Left lobe of liver (tissue), 2 donors: ENCODE results near the gene LDLR. TPM values are rescaled to one million over a fixed set of nuclear protein-coding genes. Genes with fewer than 3 reads are reported as not detected.
A peak's percentile ranks its signal among the peaks of the same experiment; 100 is the strongest.

Experiments
- ATAC-seq: fragments of 200-7000 bp; cut with Tn5 transposase; one replicate; pipeline ENCODE4 v1.9.1; 2020; ENCODE audit warnings: mild to moderate bottlenecking, moderate library complexity
- DNase-seq: peaks from one replicate; pipeline ENCODE4 v3.0.0-alpha.2; 2020; ENCODE audit warnings: low spot score
- total RNA-seq: library from RNA; stranded (reverse); gene quantifications from one replicate; pipeline ENCODE4 v1.2.1, GENCODE V29; 2021
- donor health status: DM: no; HTN: no; CAD: no; lungs with moderate emphysema.
- donor health status: DM: no; HTN: yes; CAD: no.

Gene LDLR
- 12.2 TPM for total RNA-seq

DNA sequence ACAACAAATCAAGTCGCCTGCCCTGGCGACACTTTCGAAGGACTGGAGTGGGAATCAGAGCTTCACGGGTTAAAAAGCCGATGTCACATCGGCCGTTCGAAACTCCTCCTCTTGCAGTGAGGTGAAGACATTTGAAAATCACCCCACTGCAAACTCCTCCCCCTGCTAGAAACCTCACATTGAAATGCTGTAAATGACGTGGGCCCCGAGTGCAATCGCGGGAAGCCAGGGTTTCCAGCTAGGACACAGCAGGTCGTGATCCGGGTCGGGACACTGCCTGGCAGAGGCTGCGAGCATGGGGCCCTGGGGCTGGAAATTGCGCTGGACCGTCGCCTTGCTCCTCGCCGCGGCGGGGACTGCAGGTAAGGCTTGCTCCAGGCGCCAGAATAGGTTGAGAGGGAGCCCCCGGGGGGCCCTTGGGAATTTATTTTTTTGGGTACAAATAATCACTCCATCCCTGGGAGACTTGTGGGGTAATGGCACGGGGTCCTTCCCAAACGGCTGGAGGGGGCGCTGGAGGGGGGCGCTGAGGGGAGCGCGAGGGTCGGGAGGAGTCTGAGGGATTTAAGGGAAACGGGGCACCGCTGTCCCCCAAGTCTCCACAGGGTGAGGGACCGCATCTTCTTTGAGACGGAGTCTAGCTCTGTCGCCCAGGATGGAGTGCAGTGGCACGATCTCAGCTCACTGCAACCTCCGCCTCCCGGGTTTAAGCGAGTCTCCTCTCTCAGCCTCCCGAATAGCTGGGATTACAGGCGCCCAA, at the start of gene LDLR:
TSS of gene LDLR (plus strand) at position 210 of the 760 bp plus-strand sequence. CDS start at position 296, 86 bp downstream.
- peak; percentile 57 for ATAC-seq
- peak; percentile 94 for DNase-seq

DNA sequence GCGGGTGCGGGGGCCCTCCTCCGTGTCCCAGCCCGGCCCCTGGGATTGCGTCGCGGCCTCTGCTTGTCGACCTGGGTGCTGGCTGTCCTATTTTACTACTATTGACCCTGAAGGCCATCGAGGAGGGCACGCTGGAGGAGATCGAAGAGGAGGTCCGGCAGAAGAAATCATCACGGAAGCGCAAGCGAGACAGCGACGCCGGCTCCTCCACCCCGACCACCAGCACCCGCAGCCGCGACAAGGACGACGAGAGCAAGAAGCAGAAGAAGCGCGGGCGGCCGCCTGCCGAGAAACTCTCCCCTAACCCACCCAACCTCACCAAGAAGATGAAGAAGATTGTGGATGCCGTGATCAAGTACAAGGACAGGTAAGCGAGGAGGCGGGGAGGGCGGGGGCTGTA, 48.1 kb upstream of the LDLR start:
- DNase-seq: no peak
- ATAC-seq: no peak

DNA sequence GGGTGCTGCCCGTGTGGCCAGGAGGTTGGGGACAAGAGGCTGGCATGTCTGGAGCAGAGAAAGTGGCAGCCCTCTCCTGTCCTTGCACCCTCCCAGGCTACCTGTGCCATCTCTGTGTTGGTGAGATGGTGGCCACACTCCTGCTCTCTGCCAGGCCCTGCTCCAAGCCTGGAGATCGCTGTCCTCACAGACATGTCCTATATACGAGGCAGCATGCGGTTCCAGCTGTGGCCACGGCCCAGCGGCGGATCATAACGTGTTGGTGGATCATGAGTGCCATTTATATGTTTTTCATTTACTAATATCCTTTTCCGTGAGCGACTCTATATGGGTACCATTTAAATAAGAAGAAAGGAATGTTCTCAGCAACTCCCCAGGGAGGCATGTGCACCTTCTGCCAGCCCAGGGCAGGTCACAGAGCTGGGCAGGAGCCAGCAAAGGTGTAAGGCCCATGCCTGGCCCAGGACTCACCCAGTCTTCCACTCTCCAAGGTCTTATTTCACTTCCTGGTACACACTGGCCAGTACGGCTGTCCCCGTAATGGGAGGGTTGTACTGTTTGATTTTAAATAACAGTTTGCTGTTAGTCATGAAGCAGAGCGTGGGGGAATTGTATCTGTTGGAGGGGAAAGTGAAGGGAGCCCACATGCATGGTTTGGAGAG, 47.2 kb upstream of the LDLR start:
- DNase-seq (no peak), ATAC-seq (peak; percentile 62)

DNA sequence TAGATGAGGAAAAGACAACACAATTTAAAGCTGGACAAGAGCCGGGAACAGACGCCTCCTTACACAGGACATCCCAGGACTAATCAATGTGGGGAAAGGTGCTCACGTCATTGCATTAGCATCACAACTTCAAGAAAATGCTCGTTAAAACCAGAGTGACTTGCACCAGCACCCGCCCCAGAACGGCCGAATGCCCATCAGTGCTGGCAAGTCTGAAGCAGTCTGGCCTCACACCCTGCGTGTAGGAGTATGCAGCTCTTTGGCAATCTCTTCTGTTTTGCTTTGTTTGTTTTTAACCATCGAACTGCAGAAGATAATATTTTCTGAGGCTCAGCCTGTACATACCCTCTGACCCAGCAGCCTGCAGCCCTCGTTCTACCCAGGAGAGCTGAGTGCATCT, 44.8 kb upstream of the LDLR start:
- ATAC-seq (peak; percentile 41), DNase-seq (no peak)

DNA sequence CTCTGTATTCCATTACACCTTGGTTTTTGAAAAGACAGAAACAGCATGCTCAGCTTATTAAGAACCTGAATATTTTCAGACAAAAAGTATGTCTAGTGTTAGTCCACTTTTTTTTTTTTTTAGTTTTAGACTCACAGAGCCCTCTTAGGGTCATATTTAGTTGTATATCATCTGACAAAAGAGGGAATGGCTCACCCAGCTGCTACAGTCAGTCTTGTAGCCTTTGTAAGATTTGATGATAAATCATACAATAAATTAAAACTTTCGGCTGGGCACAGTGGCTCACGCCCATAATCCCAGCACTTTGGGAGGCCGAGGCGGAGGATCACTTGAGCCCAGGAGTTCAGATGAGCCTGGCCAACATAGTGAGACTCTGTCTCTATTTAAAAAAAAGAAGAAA, 43.7 kb upstream of the LDLR start:
- DNase-seq: no peak

DNA sequence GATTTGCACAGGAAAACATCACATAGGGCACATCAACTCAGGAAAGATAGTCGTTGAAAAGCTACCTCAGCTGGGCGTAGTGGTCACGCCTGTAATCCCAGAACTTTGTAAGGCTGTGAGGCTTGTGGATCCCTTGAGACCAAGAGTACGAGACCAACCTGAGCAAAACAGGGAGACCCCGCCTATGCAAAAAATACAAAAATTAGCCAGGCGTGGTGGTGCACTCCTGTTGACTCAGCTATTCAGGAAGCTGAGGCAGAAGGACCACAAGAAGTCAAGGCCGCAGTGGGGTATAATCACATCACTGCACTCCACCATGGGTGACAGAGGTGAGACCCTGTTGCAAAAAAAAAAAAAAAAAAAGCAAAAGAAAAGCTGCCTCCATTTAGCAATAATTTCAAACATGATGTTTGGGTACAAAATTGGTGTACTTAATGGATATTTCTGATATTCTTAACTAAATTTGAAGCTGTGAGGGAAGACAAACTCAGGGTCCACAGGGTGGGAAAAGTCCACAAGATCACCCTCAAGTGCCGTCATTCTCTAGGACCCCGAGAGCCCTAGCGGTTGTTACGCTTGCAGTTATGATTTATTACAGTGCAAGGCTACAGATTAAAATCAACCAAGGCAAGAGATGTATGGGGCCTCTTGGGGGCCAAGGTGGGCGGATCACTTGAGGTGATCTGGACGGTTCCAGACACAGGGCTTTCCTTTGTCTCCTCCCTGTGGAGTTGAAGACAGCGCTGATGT, 42.5 kb upstream of the LDLR start:
- DNase-seq (no peak), ATAC-seq (no peak)

More for the DNA sequence above, 43.7 kb upstream of the LDLR start:
- ATAC-seq: no peak

DNA sequence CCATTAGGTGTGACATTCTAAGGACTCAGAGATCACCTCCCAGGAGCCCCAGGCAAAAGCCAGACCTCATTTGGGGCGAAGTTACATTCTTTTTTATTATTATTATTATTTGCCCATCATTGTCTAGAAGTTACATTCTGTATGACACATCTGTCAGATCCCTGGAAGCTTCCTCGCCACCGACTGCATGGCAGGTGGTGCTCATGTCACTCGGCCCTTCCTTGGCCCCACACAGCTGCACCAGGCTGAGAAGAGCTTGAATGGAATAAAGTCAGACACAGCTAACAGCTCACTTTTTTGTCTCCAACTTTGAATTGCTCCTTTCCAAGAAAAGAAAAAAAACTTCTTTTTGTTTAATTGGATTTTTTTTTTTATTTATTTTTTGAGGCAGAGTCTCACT, 41.4 kb upstream of the LDLR start:
- ATAC-seq: no peak
- no peak for DNase-seq

DNA sequence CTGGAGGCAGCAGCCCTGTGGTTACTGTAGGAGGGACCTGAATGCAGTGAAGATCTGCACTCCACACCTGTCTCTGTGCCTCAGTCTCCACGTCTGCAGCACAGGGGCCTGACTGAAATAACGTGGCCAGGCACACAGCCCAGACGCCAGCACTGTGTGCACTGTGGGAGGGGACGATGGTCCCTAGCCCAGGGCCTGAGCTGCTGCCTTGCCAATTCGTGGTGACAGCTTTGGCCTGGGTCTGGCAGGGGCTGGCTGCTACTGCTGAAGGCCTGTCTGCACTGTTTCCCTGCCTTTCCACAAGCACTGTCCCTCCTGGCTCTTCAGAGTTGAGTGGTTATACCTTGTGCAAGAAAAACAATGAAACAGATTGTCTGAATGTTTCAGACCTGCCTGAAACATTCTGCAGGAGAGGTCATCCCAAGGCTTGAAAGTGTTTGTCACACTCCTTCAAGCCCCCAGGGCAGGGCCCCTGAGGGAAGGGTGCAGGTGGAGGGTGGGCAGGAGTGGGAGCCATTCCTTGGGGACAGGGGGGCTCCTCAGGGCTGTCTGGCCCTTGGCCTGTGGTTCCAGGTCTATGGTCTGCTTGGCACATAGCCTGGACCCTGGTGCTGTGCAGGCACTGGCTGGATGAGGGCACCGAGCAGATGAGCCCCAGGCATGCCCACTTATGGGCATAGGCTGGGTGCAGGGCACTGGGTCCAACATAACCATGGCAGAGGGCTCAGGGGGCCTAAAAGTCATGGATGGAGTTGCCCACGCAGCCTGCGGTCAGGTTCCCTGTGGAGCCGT, 38.7 kb upstream of the LDLR start:
- DNase-seq (no peak), ATAC-seq (no peak)

DNA sequence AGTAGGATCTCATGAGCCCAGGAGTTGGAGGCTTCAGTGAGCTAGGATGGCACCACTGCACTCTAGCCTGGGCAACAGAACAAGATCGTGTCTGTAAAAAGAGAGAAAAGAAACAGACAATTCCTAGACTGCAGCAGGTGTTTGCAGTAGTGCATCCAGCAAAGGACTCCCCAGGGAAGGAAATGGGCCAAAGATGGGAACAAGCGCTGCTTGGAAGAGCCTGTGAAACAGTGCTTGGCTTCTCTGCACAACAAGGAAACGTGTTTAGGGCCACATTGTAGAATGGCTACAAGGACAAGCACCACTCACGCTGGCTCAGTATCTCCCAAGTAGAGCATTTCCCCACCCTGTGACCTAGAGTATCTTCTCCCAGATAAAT, 35.5 kb upstream of the LDLR start:
- DNase-seq (no peak), ATAC-seq (no peak)

DNA sequence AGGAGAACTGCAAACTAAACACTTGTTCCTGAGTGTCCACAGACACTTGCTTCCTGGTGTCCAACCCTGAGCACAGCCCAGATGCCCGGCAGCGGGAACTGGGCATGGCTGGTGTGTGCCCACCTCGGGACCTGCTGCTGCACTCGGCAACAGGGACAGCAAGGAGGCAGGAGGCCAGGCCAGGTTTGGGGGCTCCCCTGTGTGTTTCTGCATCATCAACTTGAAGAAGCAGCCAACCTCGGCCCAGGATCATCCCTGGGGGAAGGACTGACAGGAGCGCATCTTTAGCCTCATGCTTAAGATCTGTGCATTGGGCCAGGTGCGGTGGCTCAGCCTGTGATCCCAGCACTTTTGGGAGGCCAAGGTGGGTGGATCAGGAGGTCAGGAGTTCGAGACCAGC, 35.1 kb upstream of the LDLR start:
- ATAC-seq (no peak), DNase-seq (no peak)

DNA sequence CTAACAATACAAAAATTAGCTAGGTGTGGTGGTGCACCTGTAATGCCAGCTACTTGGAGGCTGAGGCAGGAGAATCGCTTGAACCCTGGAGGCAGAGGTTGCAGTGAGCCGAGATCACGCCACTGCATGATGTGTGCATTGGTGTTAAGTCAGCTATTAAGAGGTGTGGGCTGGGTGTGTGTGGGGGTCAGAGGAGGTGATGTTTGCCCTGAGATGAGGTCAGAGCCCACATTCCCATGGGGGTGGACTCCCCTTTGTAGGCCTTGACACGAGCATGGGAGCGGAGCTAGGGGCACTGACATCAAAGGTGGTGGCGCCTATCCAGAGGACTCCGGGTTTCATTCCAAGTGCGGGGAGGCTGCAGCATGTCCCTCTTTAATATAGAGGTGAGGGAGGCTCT, 34.6 kb upstream of the LDLR start:
- peak; percentile 22 for ATAC-seq

DNA sequence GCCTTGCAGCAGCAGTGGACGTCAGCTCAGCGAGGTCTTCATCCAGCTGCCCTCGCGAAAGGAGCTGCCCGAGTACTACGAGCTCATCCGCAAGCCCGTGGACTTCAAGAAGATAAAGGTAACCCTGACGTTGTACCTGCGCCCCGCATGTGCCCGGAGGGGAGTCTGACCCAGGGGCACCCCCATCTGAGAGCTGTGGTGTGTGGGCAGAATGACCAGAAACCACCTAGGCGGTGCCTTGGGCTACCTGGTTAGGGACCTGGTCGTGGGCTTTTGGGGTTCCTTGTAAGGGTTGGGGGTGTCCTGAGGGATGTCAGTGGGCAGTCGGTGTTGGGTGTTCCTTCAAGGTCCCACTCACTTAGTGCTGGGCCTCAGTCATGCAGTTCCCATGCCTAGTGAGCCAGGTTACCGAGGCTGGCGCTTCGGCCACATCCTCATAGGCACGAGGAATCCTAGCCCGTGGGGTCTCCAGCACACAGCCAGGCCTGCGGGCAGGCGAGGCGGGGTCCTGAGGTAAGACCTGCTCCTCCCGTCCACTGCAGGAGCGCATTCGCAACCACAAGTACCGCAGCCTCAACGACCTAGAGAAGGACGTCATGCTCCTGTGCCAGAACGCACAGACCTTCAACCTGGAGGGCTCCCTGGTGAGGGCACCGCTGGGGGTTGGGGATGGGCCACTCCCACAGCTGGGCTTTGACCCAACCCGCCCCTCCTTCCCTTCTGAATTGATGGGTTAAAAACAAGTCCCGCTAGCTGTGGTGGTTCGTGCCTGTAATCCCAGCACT, 30.8 kb upstream of the LDLR start:
- ATAC-seq: no peak
- DNase-seq: no peak

More for the DNA sequence above, 34.6 kb upstream of the LDLR start:
- DNase-seq: no peak

DNA sequence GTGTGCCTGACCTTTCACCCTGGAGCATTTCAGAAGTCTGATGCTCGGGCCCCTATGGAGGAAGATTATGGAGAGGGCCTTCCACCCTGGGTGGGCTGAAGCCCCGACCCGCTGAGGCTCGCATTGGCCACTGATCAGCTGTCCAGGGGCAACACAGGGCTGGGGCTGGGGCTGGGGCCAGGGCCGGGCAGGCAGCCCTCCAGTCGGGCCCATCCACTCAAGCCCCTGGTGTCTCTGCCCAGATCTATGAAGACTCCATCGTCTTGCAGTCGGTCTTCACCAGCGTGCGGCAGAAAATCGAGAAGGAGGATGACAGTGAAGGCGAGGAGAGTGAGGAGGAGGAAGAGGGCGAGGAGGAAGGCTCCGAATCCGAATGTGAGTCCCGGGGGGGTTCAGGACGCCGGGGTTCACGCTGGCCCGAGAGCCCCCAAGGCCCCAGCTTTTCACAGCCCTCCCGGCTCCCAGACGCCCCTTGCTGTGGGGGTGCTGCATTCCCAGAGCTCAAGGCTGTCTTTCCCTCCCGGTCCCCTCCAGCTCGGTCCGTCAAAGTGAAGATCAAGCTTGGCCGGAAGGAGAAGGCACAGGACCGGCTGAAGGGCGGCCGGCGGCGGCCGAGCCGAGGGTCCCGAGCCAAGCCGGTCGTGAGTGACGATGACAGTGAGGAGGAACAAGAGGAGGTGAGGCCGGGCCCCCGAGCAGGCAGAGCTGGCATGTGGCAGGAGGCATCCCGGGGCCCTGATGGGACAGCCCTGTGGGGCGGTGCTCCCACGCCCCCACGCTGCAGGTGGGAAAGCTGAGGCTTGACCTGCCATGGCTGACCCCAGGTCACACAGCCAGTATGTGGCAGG, 29.5 kb upstream of the LDLR start:
- ATAC-seq: no peak
- no peak for DNase-seq

DNA sequence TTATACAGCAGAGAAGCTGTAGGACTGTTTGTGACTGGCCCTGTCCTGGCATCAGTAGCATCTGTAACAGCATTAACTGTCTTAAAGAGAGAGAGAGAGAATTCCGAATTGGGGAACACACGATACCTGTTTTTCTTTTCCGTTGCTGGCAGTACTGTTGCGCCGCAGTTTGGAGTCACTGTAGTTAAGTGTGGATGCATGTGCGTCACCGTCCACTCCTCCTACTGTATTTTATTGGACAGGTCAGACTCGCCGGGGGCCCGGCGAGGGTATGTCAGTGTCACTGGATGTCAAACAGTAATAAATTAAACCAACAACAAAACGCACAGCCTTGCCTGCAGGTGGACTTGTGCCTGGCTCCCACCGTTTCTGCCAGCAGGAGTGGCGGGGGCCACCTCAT, 27.3 kb upstream of the LDLR start:
- DNase-seq: no peak
- no peak for ATAC-seq

DNA sequence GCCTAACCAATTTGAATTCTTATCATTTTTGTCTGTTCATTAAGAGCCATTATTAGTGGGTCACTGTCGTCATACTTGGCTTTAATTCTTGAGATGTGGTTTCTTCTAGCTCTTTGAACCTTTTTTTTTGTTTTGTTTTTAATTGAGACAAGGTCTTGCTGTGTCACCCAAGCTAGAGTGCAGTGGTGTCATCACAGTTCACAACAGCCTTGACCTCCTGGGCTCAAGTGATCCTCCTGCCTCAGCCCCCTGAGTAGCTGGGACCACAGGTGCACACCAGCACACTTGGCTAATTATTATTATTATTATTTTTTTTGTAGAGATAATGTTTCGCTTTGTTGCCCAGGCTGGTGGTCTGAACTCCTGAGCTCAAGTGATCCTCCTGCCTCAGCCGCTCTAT, 25.8 kb upstream of the LDLR start:
- ATAC-seq (no peak), DNase-seq (no peak)

DNA sequence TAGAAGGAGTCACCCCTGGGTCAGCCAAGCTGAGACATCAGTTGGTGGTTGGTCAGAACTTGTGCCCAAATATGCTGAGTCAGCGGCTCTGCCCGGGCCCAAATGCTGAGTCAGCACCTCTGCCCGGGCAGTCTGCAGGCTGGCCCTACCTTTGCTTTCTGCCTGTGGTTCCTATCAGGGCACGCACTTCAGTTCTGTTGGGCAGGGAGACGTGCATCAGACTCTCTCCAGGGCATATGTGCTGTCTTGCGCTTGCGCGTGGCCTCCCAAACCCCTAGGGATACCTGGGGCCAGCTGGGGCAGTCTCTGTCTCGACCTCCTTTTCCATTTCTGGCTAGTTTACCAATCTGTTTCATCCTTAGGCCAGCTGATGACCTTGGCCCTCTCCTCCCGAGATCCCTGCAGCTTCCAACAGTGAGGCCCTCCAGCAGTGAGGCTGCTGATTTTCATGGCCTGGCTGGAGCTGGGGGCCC, 24.4 kb upstream of the LDLR start:
- DNase-seq (peak; percentile 82), ATAC-seq (peak; percentile 78)

DNA sequence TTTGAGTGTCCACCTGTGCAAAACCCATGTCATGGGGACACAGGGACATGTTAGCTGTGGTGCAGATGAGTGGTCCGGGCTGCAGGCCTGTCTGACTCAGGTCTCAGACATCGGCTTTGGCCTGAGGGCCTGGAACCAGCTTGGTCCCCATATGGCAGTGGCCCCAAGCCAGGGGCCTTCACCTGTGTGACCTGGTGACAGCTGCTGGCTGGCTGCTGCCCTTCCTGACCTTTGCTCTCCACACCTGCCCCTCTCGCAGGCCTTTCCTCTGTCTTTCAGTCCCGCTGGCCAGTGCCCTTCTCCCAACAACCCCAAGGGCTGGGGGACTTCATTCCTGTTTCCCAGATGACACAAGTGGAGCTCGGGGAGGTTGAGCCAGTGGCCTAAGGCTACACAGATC, 22.9 kb upstream of the LDLR start:
- DNase-seq (peak; percentile 91), ATAC-seq (peak; percentile 87)

DNA sequence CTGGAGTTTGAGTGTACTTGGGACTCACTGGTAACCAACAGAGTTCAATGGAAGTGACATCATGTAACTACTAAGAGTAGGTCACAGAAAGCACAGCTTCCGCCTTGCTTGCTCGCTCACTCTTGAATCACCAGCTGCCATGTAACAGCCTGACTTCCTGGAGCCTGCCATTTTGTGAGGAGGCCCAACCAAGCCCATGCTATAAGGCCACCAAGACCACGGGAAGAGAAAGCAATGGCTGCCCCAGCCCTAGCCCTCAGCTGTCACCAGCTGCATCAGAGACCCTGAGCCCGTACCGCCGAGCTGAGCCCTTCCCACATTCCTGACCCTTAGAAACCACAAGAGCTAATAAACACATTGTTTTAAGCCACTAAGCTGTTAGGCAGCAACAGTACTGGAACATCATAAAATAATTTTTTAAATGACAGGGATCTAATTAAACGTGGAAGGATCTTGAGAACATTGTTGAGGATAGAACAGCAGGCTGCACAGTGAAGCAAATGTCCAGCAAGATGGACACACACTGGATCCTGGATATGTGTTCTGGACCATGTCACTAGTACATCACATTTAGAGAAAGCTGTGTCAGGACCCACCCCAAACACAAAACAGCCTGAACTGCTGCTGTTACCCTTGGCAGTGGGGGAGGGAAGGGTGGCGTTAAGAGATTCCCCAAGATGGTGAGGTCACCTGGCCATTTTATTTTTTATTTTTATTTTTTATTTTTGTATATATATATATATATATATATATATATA, 21.7 kb upstream of the LDLR start:
- ATAC-seq: no peak

DNA sequence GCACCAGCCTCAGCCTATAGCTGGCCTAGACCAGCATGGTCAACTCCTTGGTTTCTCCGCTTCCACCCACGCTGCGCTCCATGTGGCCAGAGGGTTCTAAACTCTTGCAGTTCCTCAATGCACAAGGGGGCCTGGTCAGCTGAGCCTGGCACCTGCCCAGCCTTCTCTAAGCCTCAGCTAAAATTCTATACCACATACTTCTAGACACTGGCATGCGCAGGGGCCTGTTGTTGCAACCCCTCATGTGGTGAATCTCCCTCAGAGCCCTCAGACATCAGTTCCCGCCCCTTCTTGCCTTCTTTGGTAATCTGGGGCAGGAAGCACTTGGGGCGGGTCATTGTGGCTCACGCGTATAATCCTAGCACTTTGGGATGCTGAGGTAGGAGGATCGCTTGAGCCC, 19.7 kb upstream of the LDLR start:
- ATAC-seq (no peak), DNase-seq (no peak)

More for the DNA sequence above, 21.7 kb upstream of the LDLR start:
- DNase-seq: no peak
